SU-DHL-6 (cell line): ENCODE data around the gene NBPF3.

ENCODE experiments used
- H2AFZ ChIP-seq: fragments of 200-600 bp; sonication (generic); 2 replicates; pipeline ENCODE4 v1.6.1; 2014; ENCODE audit warnings: low read depth, mild to moderate bottlenecking, moderate library complexity, mixed read lengths, antibody characterized with exemption, low read length; ENCODE audit not compliant: severe bottlenecking
- H3F3A ChIP-seq: fragments of 200-600 bp; shearing (Covaris generic); 2 replicates; pipeline ENCODE4 v1.6.0; 2016; ENCODE audit warnings: antibody characterized with exemption, mild to moderate bottlenecking; ENCODE audit not compliant: insufficient read depth
- H3K27ac ChIP-seq: fragments of 200-600 bp; sonication (generic); 2 replicates; pipeline ENCODE4 v1.5.1; 2016; ENCODE audit warnings: low read depth, mild to moderate bottlenecking, low read length, moderate library complexity, mixed read lengths
- H3K27me3 ChIP-seq: fragments of 200-600 bp; sonication (generic), shearing (Covaris generic); 2 replicates; pipeline ENCODE4 v1.6.0; 2014; ENCODE audit warnings: mild to moderate bottlenecking, low read length
- H3K36me3 ChIP-seq: fragments of 200-600 bp; sonication (generic); 2 replicates; pipeline ENCODE4 v1.6.1; 2014; ENCODE audit warnings: mild to moderate bottlenecking, low read length, mixed read lengths
- H3K4me2 ChIP-seq: fragments of 300-600, 200-600 bp; shearing (Covaris generic), sonication (generic); 2 replicates; pipeline ENCODE4 v1.6.0; 2014; ENCODE audit warnings: low read length, low read depth, mild to moderate bottlenecking; ENCODE audit not compliant: poor library complexity, severe bottlenecking
- H3K4me3 ChIP-seq: fragments of 200-600 bp; sonication (generic); 2 replicates; pipeline ENCODE4 v1.5.1; 2014; ENCODE audit warnings: antibody characterized with exemption, low read length, mild to moderate bottlenecking, mixed read lengths; ENCODE audit not compliant: insufficient read depth, poor library complexity, severe bottlenecking
- H3K79me2 ChIP-seq: fragments of 200-600 bp; sonication (generic); 2 replicates; pipeline ENCODE4 v1.6.1; 2014; ENCODE audit warnings: mild to moderate bottlenecking, low read length, moderate library complexity; ENCODE audit not compliant: insufficient read depth
- H3K9ac ChIP-seq: fragments of 200-600 bp; sonication (generic); 2 replicates; pipeline ENCODE4 v1.7.0; 2014; ENCODE audit warnings: mild to moderate bottlenecking, low read length
- H3K9me2 ChIP-seq: fragments of 200-600 bp; sonication (generic); replicated peaks from 2 replicates; pipeline ENCODE4 v1.6.1; 2014; ENCODE audit warnings: low read length; ENCODE audit not compliant: insufficient read depth
- H3K9me3 ChIP-seq: fragments of 200-600 bp; sonication (generic); 2 replicates; pipeline ENCODE4 v1.6.1; 2014; ENCODE audit warnings: low read length, mixed read lengths; ENCODE audit not compliant: insufficient read depth
- H4K20me1 ChIP-seq: fragments of 200-600 bp; sonication (generic); 2 replicates; pipeline ENCODE4 v1.6.1; 2014; ENCODE audit warnings: low read depth, mild to moderate bottlenecking, antibody characterized with exemption, low read length, moderate library complexity, mixed read lengths
- CTCF ChIP-seq: fragments of 200-600 bp; sonication (generic); IDR thresholded peaks from one replicate; pipeline ENCODE4 v1.5.1; 2017; ENCODE audit warnings: antibody characterized with exemption, mild to moderate bottlenecking, low read length, moderate library complexity; ENCODE audit not compliant: insufficient read depth, poor library complexity, severe bottlenecking
- EZH2phosphoT487 ChIP-seq: fragments of 200-600 bp; sonication (generic), shearing (Covaris generic); conservative IDR thresholded peaks from 2 replicates; pipeline ENCODE4 v1.6.1; 2018; ENCODE audit warnings: mild to moderate bottlenecking, antibody characterized with exemption, low read length, moderate library complexity, mixed read lengths

The NBPF3 gene

GRCh38 chr1:21531241-21531640, 91.3 kb downstream of the NBPF3 start:
- no peak overlapping the region for H3K4me2 ChIP-seq
- H3K4me3 ChIP-seq: no peak overlapping the region
- no peaks in the 10 kb centered on the region for H3K79me2 ChIP-seq
- no peak overlapping the region for H3K27ac ChIP-seq
- no peak overlapping the region for H2AFZ ChIP-seq
- no peaks in the 10 kb centered on the region for H3K36me3 ChIP-seq
- TF ChIP-seq EZH2phosphoT487: no peak
- no peak for TF ChIP-seq CTCF
- 0 out of 2 replicates have a peak, but pooled peaks cover 6% of the 10 kb centered on the region for H3F3A ChIP-seq
- no peaks in the 10 kb centered on the region for H3K9me2 ChIP-seq
- no peaks in the 10 kb centered on the region for H4K20me1 ChIP-seq
- H3K9ac ChIP-seq: no peak overlapping the region
- no peaks in the 10 kb centered on the region for H3K9me3 ChIP-seq
- no peaks in the 10 kb centered on the region for H3K27me3 ChIP-seq

GRCh38 chr1:21532496-21532895, 92.6 kb downstream of the NBPF3 start:
- Histone ChIP-seq H4K20me1 (no peaks in the 10 kb centered on the region), H3K4me3 (no peak overlapping the region), H3K27ac (no peak overlapping the region), H3K36me3 (no peaks in the 10 kb centered on the region), H3K4me2 (no peak overlapping the region), H3K9ac (no peak overlapping the region), H3K9me3 (no peaks in the 10 kb centered on the region), H2AFZ (no peak overlapping the region), H3K27me3 (no peaks in the 10 kb centered on the region), H3K9me2 (no peaks in the 10 kb centered on the region), H3F3A (no peaks in the 10 kb centered on the region), H3K79me2 (no peaks in the 10 kb centered on the region)
- TF ChIP-seq CTCF (no peak), EZH2phosphoT487 (no peak)

GRCh38 chr1:21532992-21533534, 93.1 kb downstream of the NBPF3 start:
- TF ChIP-seq EZH2phosphoT487 (no peak), CTCF (no peak)
- H3K9me2 ChIP-seq: no peaks in the 10 kb centered on the region
- no peaks in the 10 kb centered on the region for H3K79me2 ChIP-seq
- H3K36me3 ChIP-seq: no peaks in the 10 kb centered on the region
- H4K20me1 ChIP-seq: no peaks in the 10 kb centered on the region
- no peak overlapping the region for H3K4me2 ChIP-seq
- H3K4me3 ChIP-seq: no peak overlapping the region
- no peaks in the 10 kb centered on the region for H3K27me3 ChIP-seq
- no peak overlapping the region for H3K9ac ChIP-seq
- no peak overlapping the region for H3K27ac ChIP-seq
- no peak overlapping the region for H2AFZ ChIP-seq
- no peaks in the 10 kb centered on the region for H3K9me3 ChIP-seq
- H3F3A ChIP-seq: no peaks in the 10 kb centered on the region
